IMR-90 (cell line): ENCODE results near the gene MAGI1. TPM values are rescaled to one million over a fixed set of nuclear protein-coding genes. Genes with fewer than 3 reads are reported as not detected.

ENCODE experiments used
- ATAC-seq: fragments of 200-7000 bp; cut with Tn5 transposase; 2 replicates; pipeline ENCODE4 v1.9.1; 2020; ENCODE audit warnings: low read depth, mild to moderate bottlenecking, moderate library complexity
- BruUV-seq: library from RNA; stranded (reverse); fragments of 400-500 nt; replicated peaks from 2 replicates; lab custom pipeline; 2021; lab: Mats Ljungman, UMichigan
- CTCF ChIA-PET: fragments of 300-600 bp; formaldehyde crosslinking; extraction: SDS; loops from one replicate; lab custom pipeline; 2021; ENCODE audit warnings: antibody characterized with exemption; lab: Yijun Ruan, JAX
- POLR2A ChIA-PET: fragments of 300-600 bp; sonication (Branson Sonifier 250); formaldehyde crosslinking; loops from one replicate; lab custom pipeline; 2022; ENCODE audit warnings: antibody characterized with exemption; ENCODE audit not compliant: unreplicated experiment; lab: Charles Lee
- DNase-seq: peaks from one replicate; pipeline ENCODE4 v3.0.0; 2013
- H2AFZ ChIP-seq: replicated peaks from 2 replicates; pipeline ENCODE3; 2013; ENCODE audit warnings: low read length, mild to moderate bottlenecking; ENCODE audit not compliant: poor library complexity
- H2AK5ac ChIP-seq: 2 replicates; pipeline ENCODE4 v1.6.1; 2013; ENCODE audit warnings: low read depth, low read length, inconsistent platforms
- H2AK9ac ChIP-seq: replicated peaks from 2 replicates; pipeline ENCODE3; 2013; ENCODE audit warnings: mild to moderate bottlenecking, low read depth, low read length, moderate library complexity; ENCODE audit not compliant: poor library complexity
- H2BK120ac ChIP-seq: 2 replicates; pipeline ENCODE4 v1.6.1; 2013; ENCODE audit warnings: low read depth, low read length, inconsistent platforms
- H2BK15ac ChIP-seq: 3 replicates; pipeline ENCODE4 v1.6.1; 2013; ENCODE audit warnings: low read depth, low read length, inconsistent platforms
- H2BK20ac ChIP-seq: 2 replicates; pipeline ENCODE4 v1.6.1; 2013; ENCODE audit warnings: low read depth, mild to moderate bottlenecking, inconsistent platforms, low read length, moderate library complexity
- H2BK5ac ChIP-seq: 2 replicates; pipeline ENCODE4 v1.6.1; 2013; ENCODE audit warnings: mild to moderate bottlenecking, low read depth, low read length, inconsistent platforms; ENCODE audit not compliant: poor library complexity, severe bottlenecking
- H3K14ac ChIP-seq: replicated peaks from 2 replicates; pipeline ENCODE4 v1.6.1; 2013; ENCODE audit warnings: low read depth, low read length, inconsistent platforms
- H3K18ac ChIP-seq: 2 replicates; pipeline ENCODE4 v1.6.1; 2013; ENCODE audit warnings: low read depth, low read length, control low read depth
- H3K23ac ChIP-seq: 2 replicates; pipeline ENCODE4 v1.6.1; 2013; ENCODE audit warnings: low read depth, low read length, inconsistent platforms
- H3K27ac ChIP-seq: 2 replicates; pipeline ENCODE4 v1.5.1; 2013; ENCODE audit warnings: mild to moderate bottlenecking, control low read depth, low read length; ENCODE audit not compliant: insufficient read depth
- H3K27me3 ChIP-seq: 2 replicates; pipeline ENCODE4 v1.6.1; 2013; ENCODE audit warnings: low read length; ENCODE audit not compliant: control insufficient read depth, insufficient read depth
- H3K36me3 ChIP-seq: 2 replicates; pipeline ENCODE4 v1.6.1; 2013; ENCODE audit warnings: low read length, mixed read lengths; ENCODE audit not compliant: control insufficient read depth, insufficient read depth
- H3K4ac ChIP-seq: 2 replicates; pipeline ENCODE4 v1.6.1; 2013; ENCODE audit warnings: low read depth, low read length, inconsistent platforms
- H3K4me1 ChIP-seq: 2 replicates; pipeline ENCODE4 v1.6.1; 2013; ENCODE audit warnings: low read length, mixed read lengths; ENCODE audit not compliant: control insufficient read depth, insufficient read depth
- H3K4me2 ChIP-seq: 2 replicates; pipeline ENCODE4 v1.6.1; 2013; ENCODE audit warnings: low read depth, mild to moderate bottlenecking, control low read depth, low read length, moderate library complexity
- H3K4me3 ChIP-seq: 2 replicates; pipeline ENCODE4 v1.5.1; 2013; ENCODE audit warnings: low read depth, mild to moderate bottlenecking, control low read depth, low read length, moderate library complexity; ENCODE audit not compliant: insufficient read depth
- H3K56ac ChIP-seq: 2 replicates; pipeline ENCODE4 v1.6.1; 2013; ENCODE audit warnings: low read length, inconsistent platforms; ENCODE audit not compliant: insufficient read depth; ENCODE audit errors: extremely low read depth
- H3K79me1 ChIP-seq, 2 experiments: 2 replicates each; pipeline ENCODE4 v1.6.1; 2013; ENCODE audit warnings: low read length in 2 of 2, inconsistent platforms in 1 of 2, low read depth in 1 of 2
- H3K9ac ChIP-seq: 2 replicates; pipeline ENCODE4 v1.6.1; 2013; ENCODE audit warnings: low read depth, low read length, control low read depth
- H3K9me1 ChIP-seq: 2 replicates; pipeline ENCODE4 v1.6.1; 2013; ENCODE audit warnings: low read length, inconsistent platforms; ENCODE audit not compliant: insufficient read depth
- H3K9me3 ChIP-seq: 2 replicates; pipeline ENCODE4 v1.6.1; 2013; ENCODE audit warnings: low read length; ENCODE audit not compliant: control insufficient read depth, insufficient read depth
- H4K20me1 ChIP-seq: 2 replicates; pipeline ENCODE4 v1.6.1; 2013; ENCODE audit warnings: low read length, inconsistent platforms; ENCODE audit not compliant: insufficient read depth
- H4K5ac ChIP-seq: 2 replicates; pipeline ENCODE4 v1.6.1; 2013; ENCODE audit warnings: mild to moderate bottlenecking, low read depth, low read length, control low read depth
- H4K8ac ChIP-seq, 2 experiments: 2 replicates each; pipeline ENCODE4 v1.6.1; 2013; ENCODE audit warnings: low read depth in 2 of 2, low read length in 2 of 2, control low read depth in 1 of 2, inconsistent platforms in 1 of 2
- H4K91ac ChIP-seq: 2 replicates; pipeline ENCODE4 v1.6.1; 2013; ENCODE audit warnings: low read depth, low read length, inconsistent platforms; ENCODE audit not compliant: insufficient read depth
- BHLHE40 ChIP-seq: fragments of 150-350 bp; IDR thresholded peaks from 2 replicates; pipeline ENCODE4 v1.6.1; 2016; ENCODE audit warnings: mild to moderate bottlenecking, low read depth, low read length
- CEBPB ChIP-seq: IDR thresholded peaks from 2 replicates; pipeline ENCODE4 v1.6.1; 2012; ENCODE audit warnings: low read depth, low read length, improper control_type of control experiment
- CHD1 ChIP-seq: IDR thresholded peaks from 2 replicates; pipeline ENCODE4 v1.6.1; 2012; ENCODE audit warnings: low read depth, low read length, improper control_type of control experiment
- MAFK ChIP-seq: IDR thresholded peaks from 2 replicates; pipeline ENCODE4 v1.6.1; 2012; ENCODE audit warnings: low read depth, low read length, improper control_type of control experiment
- MXI1 ChIP-seq: IDR thresholded peaks from 2 replicates; pipeline ENCODE4 v1.6.1; 2012; ENCODE audit warnings: low read depth, mild to moderate bottlenecking, low read length, moderate library complexity, borderline replicate concordance
- NFE2L2 ChIP-seq: fragments of 150-350 bp; IDR thresholded peaks from 2 replicates; pipeline ENCODE4 v1.6.1; 2016; ENCODE audit warnings: low read depth, mild to moderate bottlenecking, low read length
- RCOR1 ChIP-seq: IDR thresholded peaks from 2 replicates; pipeline ENCODE4 v1.6.1; 2012; ENCODE audit warnings: mild to moderate bottlenecking, low read length, improper control_type of control experiment; ENCODE audit not compliant: insufficient replicate concordance
- RFX5 ChIP-seq: IDR thresholded peaks from 2 replicates; pipeline ENCODE4 v1.8.0; 2012; ENCODE audit warnings: low read depth, mild to moderate bottlenecking, low read length, moderate library complexity
- WGBS, 2 experiments: methylation state at CpG; one replicate each; pipeline versions ENCODE4 v1.1.5 to v1.1.7; 2013; ENCODE audit warnings: missing lambda C conversion rate in 2 of 2; ENCODE audit not compliant: insufficient read length in 1 of 2; ENCODE audit errors: extremely low coverage in 2 of 2; 5-methylcytosine and 5-hydroxymethylcytosine counted together
- dilution Hi-C: fragments of 300-500 bp; cut with HindIII; formaldehyde crosslinking; loops from one replicate; pipeline ENCODE4 v1.14.3; 2018; ENCODE audit warnings: low sequenced_read_pairs; ENCODE audit not compliant: unreplicated experiment
- in situ Hi-C: fragments of 300-500 bp; cut with MboI; formaldehyde crosslinking; loops from 3 replicates; pipeline ENCODE4 v1.14.3; 2019; ENCODE audit warnings: low sequenced_read_pairs, inconsistent platforms, mixed read lengths
- intact Hi-C: fragments of 100-400 bp; cut with micrococcal nuclease; formaldehyde crosslinking; loops from 2 replicates; pipeline ENCODE4 v1.10.0; 2022
- polyA plus RNA-seq, 3 experiments: library from polyadenylated mRNA; depleted of rRNA; stranded (reverse); fragments of >200 nt; gene quantifications; 2 replicates each; pipeline ENCODE4 v1.2.3, GENCODE V29; 2012; ENCODE audit warnings: low replicate concordance in 1 of 3
- total RNA-seq: library from RNA; depleted of rRNA; stranded (reverse); fragments of >200 nt; gene quantifications from 2 replicates; pipeline ENCODE4 v1.2.3, GENCODE V29; 2012
- TF ChIP-seq, protein P1 (sequence below): fragments of 150-350 bp; IDR thresholded peaks from 2 replicates; pipeline ENCODE4 v1.6.1; 2017; ENCODE audit warnings: mild to moderate bottlenecking, antibody characterized with exemption, low read length, low read depth
- TF ChIP-seq, protein P2 (sequence below): fragments of 150-350 bp; IDR thresholded peaks from 2 replicates; pipeline ENCODE4 v1.6.1; 2016; ENCODE audit warnings: low read depth, mild to moderate bottlenecking, low read length, moderate library complexity, borderline replicate concordance

MAGI1 gene
- total and polyA plus RNA-seq, 2 of the 4 experiments (the other 2 are of a cell fraction), result 14.5 to 24.2 TPM

DNA sequence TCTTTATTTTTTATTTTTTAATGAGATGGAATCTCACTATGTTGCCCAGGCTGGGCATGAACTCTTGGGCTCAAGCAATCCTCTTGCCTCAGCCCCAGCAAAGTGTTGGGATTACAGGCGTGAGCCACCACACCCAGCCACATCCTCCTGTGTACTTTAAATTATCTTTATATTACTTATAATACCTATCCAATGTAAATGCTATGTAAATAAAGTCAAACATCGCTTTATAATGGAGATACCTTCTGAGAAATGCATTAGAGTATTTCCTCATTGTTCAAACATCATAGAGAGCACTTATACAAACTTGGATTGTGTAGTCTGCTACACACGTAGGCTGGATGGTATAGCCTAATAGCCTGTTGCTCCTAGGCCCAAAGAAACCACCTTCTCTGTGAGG is 41.4 kb upstream of the MAGI1 start:
- no peak overlapping the region for H3K9ac ChIP-seq
- dilution Hi-C loops, result no loop called here
- no peak overlapping the region for H3K4me2 ChIP-seq
- H3K4me1 ChIP-seq, result peaks cover 4% of the 10 kb centered on the region
- no peak overlapping the region for H3K18ac ChIP-seq
- H3K9me1 ChIP-seq, result peaks cover 3% of the 10 kb centered on the region; the same call in 1 of the 2 replicates
- H2AFZ ChIP-seq, result no peak overlapping the region
- no peak overlapping the region for H2AK9ac ChIP-seq
- H4K5ac ChIP-seq, result no peak overlapping the region
- no peak for DNase-seq
- no peak overlapping the region for H2AK5ac ChIP-seq
- TF ChIP-seq, protein P1, sequence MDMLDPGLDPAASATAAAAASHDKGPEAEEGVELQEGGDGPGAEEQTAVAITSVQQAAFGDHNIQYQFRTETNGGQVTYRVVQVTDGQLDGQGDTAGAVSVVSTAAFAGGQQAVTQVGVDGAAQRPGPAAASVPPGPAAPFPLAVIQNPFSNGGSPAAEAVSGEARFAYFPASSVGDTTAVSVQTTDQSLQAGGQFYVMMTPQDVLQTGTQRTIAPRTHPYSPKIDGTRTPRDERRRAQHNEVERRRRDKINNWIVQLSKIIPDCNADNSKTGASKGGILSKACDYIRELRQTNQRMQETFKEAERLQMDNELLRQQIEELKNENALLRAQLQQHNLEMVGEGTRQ, result no peak
- TF ChIP-seq NFE2L2 (no peak), CHD1 (no peak), MXI1 (no peak), BHLHE40 (no peak), CEBPB (no peak), MAFK (no peak), RCOR1 (no peak), RFX5 (no peak)
- TF ChIP-seq, protein P2, sequence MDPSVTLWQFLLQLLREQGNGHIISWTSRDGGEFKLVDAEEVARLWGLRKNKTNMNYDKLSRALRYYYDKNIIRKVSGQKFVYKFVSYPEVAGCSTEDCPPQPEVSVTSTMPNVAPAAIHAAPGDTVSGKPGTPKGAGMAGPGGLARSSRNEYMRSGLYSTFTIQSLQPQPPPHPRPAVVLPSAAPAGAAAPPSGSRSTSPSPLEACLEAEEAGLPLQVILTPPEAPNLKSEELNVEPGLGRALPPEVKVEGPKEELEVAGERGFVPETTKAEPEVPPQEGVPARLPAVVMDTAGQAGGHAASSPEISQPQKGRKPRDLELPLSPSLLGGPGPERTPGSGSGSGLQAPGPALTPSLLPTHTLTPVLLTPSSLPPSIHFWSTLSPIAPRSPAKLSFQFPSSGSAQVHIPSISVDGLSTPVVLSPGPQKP, result no peak
- no peaks in the 10 kb centered on the region for H3K27me3 ChIP-seq
- no peak overlapping the region for H3K27ac ChIP-seq
- no peak overlapping the region for H2BK5ac ChIP-seq
- no peak overlapping the region for H3K23ac ChIP-seq
- H3K9me3 ChIP-seq, result no peaks in the 10 kb centered on the region; the same call in 1 of the 2 replicates
- H3K79me1 ChIP-seq, result no peaks in the 10 kb centered on the region
- ChIA-PET POLR2A (no interaction called here), CTCF (no interaction called here)
- no peak overlapping the region for H3K56ac ChIP-seq
- no peaks in the 10 kb centered on the region for H3K36me3 ChIP-seq
- no peak overlapping the region; the same call in 2 of the 3 replicates for H2BK15ac ChIP-seq
- no peaks in the 10 kb centered on the region for H4K20me1 ChIP-seq
- H3K4ac ChIP-seq, result no peak overlapping the region
- in situ Hi-C loops, result no loop called here
- intact Hi-C loops, result no loop called here
- no peak overlapping the region for H3K4me3 ChIP-seq
- H4K8ac ChIP-seq, result no peak overlapping the region
- WGBS, 2 experiments, result no CpG with 5 or more reads among the region's 3 CpGs
- H4K91ac ChIP-seq, result no peak overlapping the region
- no TSS peak for BruUV-seq
- no peak overlapping the region for H2BK120ac ChIP-seq
- no peak for ATAC-seq
- no peak overlapping the region for H2BK20ac ChIP-seq
- H3K14ac ChIP-seq, result no peak overlapping the region
